ENCODE measurements around the gene B3GALT6.

The B3GALT6 gene

DNA sequence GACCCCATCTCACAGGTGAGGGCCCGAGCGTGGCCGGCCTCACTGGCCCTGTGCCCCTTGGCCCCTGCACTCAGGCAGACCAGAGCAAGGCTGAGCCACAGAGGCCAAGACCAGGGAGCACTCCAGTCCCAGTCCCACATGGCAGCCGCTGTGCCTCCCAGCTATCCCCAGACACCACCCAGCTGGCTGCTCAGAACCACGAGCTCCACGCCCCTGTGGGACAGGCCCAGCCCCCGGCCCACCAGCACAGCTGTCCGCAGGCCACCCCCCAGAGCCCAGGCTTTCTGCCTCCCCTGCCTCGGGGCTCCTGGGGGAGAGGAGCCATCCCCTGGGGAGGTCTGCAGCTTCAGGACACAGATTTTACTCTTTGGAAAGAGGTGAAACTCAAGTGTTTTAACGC is 23.6 kb downstream of the B3GALT6 start:
- Histone ChIP-seq H3K27me3 (ENCODE audit: insufficient read depth, poor library complexity, severe bottlenecking) (no peaks in the 10 kb centered on the region), H3K27ac (replicated peaks) (no peak overlapping the region), H3K4me3 (replicated peaks; ENCODE audit: insufficient read depth, low read length) (no peak overlapping the region)
- TF ChIP-seq SPI1 (IDR thresholded peaks at IDR 0.05; ENCODE audit: borderline replicate concordance, low read depth) = no peak
- no peak for TF ChIP-seq GABPA (IDR thresholded peaks at IDR 0.05; ENCODE audit: low read depth)
- no peak for TF ChIP-seq REST (IDR thresholded peaks at IDR 0.05; ENCODE audit: insufficient replicate concordance, low read depth)
- TF ChIP-seq POLR2AphosphoS5 (IDR thresholded peaks at IDR 0.05; ENCODE audit: low read depth) = no peak
- TF ChIP-seq, protein P1, sequence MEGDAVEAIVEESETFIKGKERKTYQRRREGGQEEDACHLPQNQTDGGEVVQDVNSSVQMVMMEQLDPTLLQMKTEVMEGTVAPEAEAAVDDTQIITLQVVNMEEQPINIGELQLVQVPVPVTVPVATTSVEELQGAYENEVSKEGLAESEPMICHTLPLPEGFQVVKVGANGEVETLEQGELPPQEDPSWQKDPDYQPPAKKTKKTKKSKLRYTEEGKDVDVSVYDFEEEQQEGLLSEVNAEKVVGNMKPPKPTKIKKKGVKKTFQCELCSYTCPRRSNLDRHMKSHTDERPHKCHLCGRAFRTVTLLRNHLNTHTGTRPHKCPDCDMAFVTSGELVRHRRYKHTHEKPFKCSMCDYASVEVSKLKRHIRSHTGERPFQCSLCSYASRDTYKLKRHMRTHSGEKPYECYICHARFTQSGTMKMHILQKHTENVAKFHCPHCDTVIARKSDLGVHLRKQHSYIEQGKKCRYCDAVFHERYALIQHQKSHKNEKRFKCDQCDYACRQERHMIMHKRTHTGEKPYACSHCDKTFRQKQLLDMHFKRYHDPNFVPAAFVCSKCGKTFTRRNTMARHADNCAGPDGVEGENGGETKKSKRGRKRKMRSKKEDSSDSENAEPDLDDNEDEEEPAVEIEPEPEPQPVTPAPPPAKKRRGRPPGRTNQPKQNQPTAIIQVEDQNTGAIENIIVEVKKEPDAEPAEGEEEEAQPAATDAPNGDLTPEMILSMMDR (IDR thresholded peaks at IDR 0.05; ENCODE audit: insufficient read depth, low read length) = no peak
- no peak for DNase-seq (ENCODE audit: low read depth in 1 of 2, low spot score in 1 of 2)

DNA sequence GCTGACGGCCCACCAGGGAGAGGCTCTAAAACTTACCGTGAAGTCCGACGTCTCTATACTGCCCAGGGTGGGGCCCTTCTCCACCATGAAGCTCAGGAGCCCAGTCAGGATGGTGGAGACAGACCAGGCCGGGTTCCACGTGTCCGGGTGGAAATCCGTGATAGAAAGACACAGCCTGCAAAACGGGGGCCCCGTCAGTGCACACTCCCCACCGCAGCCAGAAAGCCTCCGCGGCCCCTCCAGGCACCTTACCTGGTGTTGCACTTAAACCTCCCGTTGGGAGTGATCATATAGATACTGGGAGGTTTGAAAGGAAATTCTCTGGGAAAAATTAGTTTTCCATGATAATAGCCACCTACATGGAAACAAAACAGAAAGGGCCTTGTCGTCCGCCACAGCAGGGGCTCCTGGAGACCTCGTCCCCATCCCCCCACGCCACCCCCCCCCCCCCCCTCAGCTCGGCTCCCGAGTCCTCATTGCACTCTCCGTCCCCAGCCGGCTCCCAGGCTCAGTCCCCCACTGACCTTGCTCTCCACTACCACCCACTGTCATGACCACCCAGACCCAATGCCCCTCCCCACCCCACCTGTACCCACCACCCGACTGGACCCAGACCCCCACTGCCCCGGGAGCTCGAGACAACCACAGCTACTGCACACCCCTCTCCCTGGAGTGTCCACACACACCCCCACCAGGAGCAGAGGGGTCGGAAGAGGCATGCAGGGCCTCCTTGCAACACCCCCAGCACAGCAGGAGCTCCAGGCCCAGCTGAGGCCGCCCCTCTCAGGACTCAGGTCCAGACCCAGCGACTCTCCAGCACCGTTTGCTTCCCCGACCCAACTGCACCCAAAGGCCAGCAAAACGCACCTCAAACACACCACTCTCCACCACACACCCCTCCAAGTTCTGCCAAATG is 25.2 kb downstream of the B3GALT6 start:
- Histone ChIP-seq H3K27me3 (ENCODE audit: insufficient read depth, poor library complexity, severe bottlenecking) (no peaks in the 10 kb centered on the region), H3K4me3 (replicated peaks; ENCODE audit: insufficient read depth, low read length) (no peak overlapping the region), H3K27ac (replicated peaks) (no peak overlapping the region)
- no peak for DNase-seq (ENCODE audit: low read depth in 1 of 2, low spot score in 1 of 2)
- TF ChIP-seq SPI1 (IDR thresholded peaks at IDR 0.05; ENCODE audit: borderline replicate concordance, low read depth) (no peak), REST (IDR thresholded peaks at IDR 0.05; ENCODE audit: insufficient replicate concordance, low read depth) (no peak), GABPA (IDR thresholded peaks at IDR 0.05; ENCODE audit: low read depth) (no peak), POLR2AphosphoS5 (IDR thresholded peaks at IDR 0.05; ENCODE audit: low read depth) (no peak)
- TF ChIP-seq, protein P1 (IDR thresholded peaks at IDR 0.05; ENCODE audit: insufficient read depth, low read length) = no peak

GRCh38 chr1:1259119-1259488 is 27.1 kb downstream of the B3GALT6 start:
- peak overlapping the region; percentile 73; the same call in 1 of the 2 replicates for H3K27ac ChIP-seq (replicated peaks)
- H3K4me3 ChIP-seq (replicated peaks; ENCODE audit: insufficient read depth, low read length) = no peak overlapping the region
- TF ChIP-seq, protein P1 (IDR thresholded peaks at IDR 0.05; ENCODE audit: insufficient read depth, low read length) = no peak
- 0 out of 2 replicates have a peak, but pooled peaks have one; percentile 48 for TF ChIP-seq POLR2AphosphoS5 (IDR thresholded peaks at IDR 0.05; ENCODE audit: low read depth)
- H3K27me3 ChIP-seq (ENCODE audit: insufficient read depth, poor library complexity, severe bottlenecking) = no peaks in the 10 kb centered on the region
- no peak for DNase-seq (ENCODE audit: low read depth in 1 of 2, low spot score in 1 of 2)

Data from HL-60 (cell line).